GF-D8 (cell line): ENCODE results near the gene UGT1A6.

Experiments used
- DNase-seq: peaks from one replicate; lab custom pipeline; 2025; lab: John Stamatoyannopoulos, UW

The UGT1A6 gene

DNA sequence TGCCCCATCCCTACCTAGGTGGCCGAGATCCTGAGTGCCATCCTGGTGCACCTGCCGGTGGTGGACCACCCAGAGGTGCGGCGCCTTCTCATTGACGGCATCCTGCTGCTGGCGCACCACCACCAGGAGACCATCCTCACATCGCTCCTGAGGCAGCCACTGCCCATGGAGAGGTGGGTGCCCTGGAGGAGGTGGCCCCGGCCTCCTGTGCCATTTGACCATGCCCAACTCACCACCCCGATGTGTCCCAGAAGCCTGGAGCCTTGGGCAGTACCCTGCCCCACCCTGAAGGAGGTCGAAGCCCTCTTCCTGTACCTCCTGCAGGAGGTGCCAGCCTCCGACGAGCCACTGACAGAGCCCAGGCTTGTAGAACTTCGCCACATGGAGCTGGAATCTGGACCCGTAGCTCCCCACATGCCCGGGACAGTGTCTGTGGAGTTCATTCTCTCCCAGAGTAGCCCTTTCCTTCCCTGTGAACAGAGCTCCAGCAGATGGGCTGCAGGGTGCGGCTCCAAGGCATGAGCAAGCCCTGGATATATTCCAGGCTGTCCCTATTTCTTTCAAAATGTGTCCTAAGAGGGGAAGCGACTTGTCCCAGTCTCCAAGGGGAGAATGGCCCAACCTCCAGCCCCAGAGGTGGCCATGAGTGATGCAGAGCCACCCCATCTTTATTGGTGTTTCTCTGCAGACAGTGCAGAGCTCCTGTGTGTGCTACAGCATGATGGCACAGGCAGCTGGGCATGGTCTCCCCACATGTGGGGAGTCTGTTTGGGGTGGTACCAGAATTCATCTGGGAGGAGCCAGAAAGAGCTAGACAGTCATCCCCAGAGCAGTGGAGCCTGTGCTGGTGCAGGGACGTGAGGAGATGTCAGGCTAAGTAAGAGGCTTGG is 127.4 kb downstream of the UGT1A6 start:
- DNase-seq: no peak

DNA sequence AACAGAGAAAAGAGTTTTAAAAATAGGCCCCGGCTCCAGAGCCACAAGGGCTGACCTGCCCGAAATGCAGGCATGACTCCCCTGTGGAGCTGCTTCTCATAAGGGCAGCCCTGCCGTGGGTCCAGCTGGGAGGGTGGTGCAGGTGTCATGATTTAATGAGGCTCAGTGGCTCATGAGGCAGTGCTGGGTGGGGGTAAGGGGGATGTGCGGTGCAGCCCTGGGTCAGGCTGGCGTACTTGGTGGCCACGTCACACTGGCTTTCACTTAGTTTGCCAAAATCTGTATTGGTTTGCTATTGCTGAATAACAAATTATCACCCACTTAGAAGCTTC is 128.1 kb downstream of the UGT1A6 start:
- DNase-seq: no peak

DNA sequence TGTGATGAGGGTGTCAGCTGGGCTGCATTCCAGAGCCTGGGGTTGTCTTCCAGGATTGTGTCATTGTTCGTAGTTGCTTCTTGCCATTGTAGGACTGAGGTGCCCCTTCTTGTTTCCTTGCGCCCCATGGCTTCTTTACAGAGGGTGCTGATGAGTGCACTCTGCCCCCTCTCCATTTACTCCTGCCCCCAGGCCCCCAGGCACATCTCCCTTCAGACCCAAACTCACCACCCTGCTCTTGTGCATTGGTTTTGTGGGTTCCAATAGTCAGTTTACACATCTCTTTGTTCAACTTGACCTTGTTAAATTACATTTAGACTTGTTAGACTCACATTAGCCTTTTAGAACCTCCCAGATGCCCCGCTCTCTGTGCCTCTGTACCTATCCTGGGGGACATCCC is 128.5 kb downstream of the UGT1A6 start:
- no peak for DNase-seq

DNA sequence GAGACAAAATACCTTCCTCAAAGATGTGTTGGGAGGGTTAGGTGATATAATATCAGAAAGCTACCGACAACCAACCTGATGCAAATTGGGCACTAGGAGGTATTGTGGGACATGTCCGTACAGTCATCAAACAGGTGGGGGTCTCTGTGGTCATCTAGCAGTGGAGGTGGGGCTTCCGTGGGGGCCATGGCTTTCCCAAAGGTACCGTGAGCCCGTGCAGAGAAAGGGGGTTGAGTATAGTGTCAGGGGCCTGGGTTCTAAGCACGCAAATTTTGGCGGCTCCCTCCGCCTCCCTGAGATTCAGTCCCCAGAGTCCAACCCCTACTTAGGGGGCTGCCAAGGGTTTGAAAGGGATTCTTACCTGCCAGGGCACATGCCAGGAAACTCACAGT is 129.0 kb downstream of the UGT1A6 start:
- DNase-seq: no peak

DNA sequence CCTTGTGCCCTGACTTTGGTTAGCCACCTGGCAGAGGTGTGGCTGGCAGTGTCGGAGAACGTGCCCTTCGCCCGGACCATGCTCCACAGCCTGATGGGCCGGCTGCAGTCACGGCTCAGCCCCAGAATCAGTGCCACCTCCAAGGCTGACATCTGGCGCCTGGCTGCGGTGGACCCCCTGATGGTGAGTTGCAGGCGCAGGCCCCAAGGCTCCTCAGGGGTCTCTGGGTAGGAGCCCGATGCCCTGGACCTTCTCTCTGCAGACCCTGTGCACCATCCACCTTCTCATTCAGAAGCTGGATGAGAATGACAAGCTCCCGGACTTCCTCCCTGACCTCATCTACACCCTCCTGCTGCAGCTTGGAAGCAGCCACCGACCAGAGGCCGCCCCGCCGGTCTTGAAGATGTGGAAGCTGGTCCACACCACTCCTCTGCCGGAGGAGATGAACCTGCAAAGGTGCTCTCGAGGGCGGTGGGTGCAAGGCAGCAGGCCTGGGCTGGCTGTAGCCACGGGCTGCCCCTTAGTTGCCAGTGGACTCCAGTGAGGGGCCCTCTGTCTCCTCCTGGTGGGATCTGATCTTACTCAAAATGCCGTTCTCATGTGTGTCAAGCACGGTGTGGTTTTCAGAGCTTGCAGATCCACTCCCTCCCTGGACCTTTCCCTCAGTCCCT is 129.5 kb downstream of the UGT1A6 start:
- no peak for DNase-seq
